Measurements from ENCODE around the gene TOM1L2.
"Not testable (repeated sequence)": the region's sequence is repeated elsewhere in the genome, so short reads cannot be mapped to it uniquely, and the experiment has no call there.

TOM1L2 gene

DNA sequence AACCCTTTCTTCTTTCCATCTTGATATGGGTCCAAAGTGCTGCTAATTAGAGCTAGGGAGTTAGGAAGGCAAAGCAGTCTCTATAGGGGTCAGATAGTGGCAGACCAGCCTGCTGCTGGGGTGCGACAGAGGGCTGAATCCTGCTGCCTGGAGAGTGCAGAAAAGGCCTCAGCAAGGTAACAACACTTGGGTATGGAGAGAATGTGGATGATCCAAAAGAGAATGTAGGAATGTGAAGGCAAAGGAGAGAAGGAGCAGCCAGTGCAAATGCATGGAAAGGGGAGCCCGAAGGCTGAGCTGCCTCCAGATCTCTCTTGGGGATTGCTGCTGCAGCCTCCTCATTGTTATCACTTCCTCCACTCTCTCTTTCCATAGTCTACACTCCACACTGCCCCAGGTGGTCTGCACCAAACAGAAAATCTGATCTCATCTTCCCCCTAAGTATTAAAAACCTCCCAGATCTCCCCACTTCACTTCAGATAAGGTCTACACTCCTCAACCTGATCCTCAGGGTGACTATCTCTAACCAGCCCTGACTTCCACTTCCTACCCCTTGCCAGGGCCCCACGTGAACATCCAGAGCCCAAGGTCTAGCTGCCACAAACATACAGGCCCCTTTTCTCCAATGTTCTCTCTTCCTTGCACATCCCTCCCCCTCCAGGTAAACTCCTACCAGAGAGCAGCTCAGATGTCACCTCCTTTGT, 28.8 kb downstream of the TOM1L2 start:
- no peak for DNase-seq (ENCODE audit: low read depth in 2 of 2)

DNA sequence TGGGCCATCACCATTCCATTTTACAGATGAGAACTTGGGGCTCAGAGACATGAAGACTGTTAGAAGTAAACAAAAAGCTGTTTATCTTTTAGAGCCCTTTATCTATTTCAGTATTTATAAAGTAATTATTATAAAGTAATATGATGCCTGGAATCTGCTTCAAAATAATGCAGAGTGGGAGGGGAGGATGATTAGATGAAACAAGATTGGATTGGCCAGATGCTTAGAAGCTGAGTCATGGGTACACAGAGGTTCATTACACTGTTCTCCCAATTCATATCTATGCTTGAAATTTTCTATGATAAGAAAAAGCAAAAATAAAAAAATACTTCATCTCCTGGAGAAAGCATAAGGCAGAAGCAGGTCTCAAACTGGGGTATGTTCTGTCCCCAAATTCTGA, 29.4 kb downstream of the TOM1L2 start:
- DNase-seq (ENCODE audit: low read depth in 2 of 2) = no peak

GRCh38 chr17:17941015-17941414, 31.2 kb downstream of the TOM1L2 start:
- no peak for DNase-seq (ENCODE audit: low read depth in 2 of 2)

DNA sequence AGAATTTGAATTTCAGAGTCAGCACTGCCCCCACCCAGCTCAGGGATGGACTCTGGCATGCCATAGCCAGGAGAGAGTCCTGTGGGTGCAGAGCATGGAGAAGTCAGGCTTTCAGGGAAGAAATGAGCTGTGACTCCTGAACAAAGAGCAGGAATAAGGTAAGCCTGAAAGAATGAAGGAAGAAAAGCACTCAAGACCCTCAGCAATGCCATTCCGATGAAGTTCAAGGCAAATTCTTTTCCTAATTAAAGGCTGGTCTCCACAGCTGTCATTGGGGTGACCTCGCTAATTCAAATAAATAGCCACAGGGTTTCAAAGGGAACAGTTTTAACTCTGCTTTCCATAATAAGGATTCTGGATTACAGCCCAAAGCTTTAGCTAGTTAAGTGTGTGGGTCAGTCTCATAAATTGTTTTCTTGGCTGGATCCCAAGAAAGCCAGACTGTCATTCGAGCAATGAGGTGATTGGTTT, 31.7 kb downstream of the TOM1L2 start:
- DNase-seq (ENCODE audit: low read depth in 2 of 2) = no peak

- DNase-seq (ENCODE audit: low read depth in 2 of 2) = not testable (repeated sequence)
Measured at GRCh38 chr17:17939941-17940340, 32.3 kb downstream of the TOM1L2 start.

DNA sequence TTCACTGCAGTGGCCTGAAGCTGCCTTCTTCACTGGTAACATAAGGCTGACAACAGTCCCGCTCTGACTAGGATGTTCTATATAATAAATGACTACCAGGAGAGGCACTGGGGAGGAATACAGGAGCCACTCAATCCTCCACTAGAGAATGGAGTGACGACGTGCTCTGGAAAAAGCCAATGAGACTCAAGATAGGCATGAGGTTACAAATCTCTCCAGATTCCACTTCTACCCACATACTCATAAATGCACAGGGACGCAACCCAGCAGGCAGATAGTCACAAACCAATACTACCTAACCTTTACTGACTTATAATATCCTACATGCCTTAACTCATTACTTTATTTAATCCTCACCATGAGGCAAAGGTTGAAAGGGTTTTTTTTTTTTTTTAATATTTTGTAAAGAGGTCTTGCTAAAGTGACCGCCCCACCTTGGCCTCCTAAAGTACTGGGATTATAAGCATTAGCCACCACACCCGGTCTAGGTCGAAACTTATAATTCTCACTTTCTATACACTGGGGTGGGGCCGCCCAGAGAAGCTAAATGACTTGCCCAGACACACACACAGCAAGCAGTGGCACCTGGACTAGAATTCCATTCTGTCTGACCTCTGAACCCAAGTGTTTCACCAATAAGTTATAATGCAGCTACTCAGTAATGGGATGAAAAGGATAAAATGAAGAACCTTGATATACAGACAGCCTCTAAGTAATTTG, 33.7 kb downstream of the TOM1L2 start:
- DNase-seq (ENCODE audit: low read depth in 2 of 2) = no peak

DNA sequence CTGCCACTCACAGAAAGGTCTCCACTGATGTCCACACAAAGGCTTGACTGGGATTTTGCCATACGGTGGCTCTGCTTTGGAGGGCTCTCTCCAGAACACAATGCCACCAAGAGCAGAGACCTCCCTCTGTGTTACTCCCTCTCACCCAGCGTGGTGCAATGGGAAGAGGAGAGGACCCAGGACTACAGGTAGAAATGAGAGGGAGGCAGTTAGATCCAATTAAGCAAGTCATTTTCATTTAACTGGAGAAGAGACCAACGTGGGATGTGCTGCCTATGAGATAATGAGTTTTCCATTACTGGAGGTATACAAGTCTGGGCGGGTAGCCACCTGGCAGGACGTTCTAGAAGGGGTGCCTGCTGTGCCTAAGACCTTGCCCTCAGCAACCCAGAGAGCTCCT, 34.2 kb downstream of the TOM1L2 start:
- DNase-seq (ENCODE audit: low read depth in 2 of 2) = no peak

DNA sequence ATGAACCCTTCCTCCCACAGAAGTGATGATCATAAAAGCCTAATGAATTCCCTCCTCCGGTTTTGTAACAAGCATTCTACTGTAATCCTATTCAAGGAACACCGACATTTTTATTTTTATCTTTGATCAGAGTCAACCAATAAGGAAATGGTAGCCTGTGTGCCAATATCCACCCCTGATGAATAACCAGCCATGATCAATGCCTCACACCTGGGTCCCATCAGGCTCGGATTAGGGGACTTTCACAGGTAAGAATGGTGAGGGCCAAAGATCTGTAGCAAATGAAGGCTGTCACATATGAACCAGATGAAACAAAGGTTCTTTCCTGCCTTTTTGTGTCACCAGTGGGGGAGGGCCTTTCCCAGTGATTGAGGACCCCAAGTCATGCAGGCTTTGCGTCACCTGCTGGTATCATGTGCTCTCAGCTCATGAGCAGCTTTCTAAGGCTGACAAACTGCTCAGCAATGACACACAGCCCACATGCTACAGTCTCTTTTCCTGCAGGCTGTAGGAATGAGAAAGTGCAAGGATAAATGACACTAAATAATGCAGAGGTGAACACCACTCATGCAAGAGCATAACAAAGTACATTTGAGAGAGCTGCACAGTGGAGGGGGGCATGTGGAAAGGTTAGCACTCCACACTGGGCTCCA, 34.9 kb downstream of the TOM1L2 start:
- DNase-seq (ENCODE audit: low read depth in 2 of 2) = no peak

DNA sequence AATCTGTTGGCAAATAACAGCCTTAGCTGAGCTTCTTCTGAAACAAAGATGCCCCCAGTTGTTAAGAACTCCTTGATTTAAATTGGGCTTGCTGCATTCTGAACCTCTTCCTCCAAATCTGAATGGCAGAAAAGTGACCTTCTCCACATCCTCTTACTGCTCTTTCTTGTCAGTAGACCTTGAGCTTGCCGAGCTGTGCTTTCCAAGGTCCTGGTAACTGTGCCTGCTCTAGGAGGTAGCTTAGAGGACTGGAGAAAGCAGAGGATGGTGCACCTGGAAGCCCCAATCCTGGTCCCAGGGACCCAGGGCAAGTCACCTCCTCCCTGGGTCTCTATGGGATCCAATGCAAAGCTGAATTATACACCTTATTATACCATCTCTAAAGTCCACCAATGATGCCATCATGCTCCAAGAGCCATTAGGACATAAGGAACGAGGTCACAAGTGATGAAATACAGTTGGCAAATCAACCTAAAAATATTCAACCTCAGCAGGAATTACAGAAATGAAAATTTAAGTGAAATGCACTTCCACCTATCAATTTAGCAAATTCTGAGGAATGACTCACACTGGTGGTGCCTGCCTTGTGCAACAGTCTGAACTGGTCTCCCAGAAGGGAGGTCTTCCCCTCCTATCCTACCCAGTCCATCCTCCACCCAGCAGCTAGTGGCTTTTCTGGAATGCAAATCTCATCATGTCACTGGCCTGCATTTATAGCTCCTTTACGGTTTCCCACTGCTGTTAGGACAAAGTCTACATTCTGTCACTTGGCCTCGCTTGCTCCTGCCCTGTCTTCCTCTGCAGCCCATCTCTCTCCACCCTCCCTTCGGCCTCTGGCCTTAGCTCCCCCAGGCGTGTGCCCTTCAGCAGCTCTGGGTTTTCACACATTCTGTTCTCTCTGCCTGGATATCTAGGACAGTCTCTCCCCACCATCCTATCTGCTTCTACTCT, 36.6 kb downstream of the TOM1L2 start:
- DNase-seq (ENCODE audit: low read depth in 2 of 2) = no peak

- DNase-seq (ENCODE audit: low read depth in 2 of 2) = no peak
Measured at GRCh38 chr17:17934806-17935205, 37.4 kb downstream of the TOM1L2 start.

GRCh38 chr17:17934214-17934613, 38.0 kb downstream of the TOM1L2 start:
- DNase-seq (ENCODE audit: low read depth in 2 of 2) = no peak

- DNase-seq (ENCODE audit: low read depth in 2 of 2) = no peak
Measured at GRCh38 chr17:17933775-17934174, 38.4 kb downstream of the TOM1L2 start.

DNA sequence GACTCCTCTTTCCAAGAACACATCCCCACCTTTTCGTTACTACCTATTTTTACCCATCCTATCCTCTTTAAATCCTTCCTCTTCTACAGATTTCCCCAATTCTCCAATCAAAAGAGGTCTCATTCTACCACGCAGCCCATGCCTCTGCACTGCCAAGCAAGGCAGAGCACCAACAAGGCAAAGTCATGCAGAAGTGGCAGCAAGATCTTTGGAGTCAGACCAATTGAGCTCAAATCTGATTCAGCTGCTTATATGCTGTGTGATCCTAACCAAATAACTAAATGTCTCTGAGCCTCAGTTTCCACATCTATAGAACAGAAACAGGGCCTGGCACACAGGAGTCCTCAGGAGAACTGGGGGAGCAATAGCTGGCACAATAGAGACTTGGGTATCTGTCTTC, 41.0 kb downstream of the TOM1L2 start:
- no peak for DNase-seq (ENCODE audit: low read depth in 2 of 2)

GRCh38 chr17:17930674-17931073, 41.5 kb downstream of the TOM1L2 start:
- DNase-seq (ENCODE audit: low read depth in 2 of 2) = no peak

DNA sequence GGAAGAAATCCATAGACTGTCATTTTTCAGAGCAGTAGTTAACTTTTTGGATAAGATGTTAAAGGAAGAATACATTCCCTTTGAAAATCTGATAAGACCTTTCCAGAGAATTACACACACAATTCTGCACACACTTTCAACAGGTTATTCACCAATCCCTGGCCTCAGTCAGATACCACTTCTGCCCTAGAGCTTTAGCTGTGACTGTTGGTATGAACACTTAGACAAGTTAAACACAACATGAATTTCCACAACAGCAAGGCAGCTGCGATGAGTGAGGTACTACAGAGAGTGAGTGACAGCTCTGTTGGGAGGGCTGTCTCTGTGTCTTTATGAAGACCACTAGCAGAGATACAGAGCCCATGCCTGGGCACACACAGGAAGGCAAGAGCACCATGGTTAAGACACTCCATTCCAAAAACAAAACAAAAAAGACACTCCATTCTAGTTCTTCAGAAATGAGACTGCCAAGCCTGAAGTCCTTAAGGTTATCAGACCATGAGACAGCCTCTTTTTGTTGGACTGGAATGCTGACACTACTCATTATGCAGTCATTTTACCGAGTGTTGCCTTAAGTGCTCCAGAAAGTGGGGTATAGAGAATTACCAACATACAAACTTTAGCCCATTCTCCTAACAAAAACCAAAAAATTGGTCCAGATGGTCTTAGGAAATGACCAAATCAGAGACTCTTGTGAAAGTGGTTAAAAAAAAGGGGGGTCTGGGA, 42.4 kb downstream of the TOM1L2 start:
- DNase-seq (ENCODE audit: low read depth in 2 of 2) = no peak

GRCh38 chr17:17928398-17929287, 43.6 kb downstream of the TOM1L2 start:
- no peak for DNase-seq (ENCODE audit: low read depth in 2 of 2)

- no peak for DNase-seq (ENCODE audit: low read depth in 2 of 2)
Measured at GRCh38 chr17:17926840-17927449, 45.3 kb downstream of the TOM1L2 start.

- no peak for DNase-seq (ENCODE audit: low read depth in 2 of 2)
Measured at GRCh38 chr17:17926036-17926435, 46.2 kb downstream of the TOM1L2 start.

- DNase-seq (ENCODE audit: low read depth in 2 of 2) = no peak
Measured at GRCh38 chr17:17924857-17925250, 47.3 kb downstream of the TOM1L2 start.

Data from stimulated activated CD8-positive, alpha-beta memory T cell treated with anti-CD3 and anti-CD28 coated beads, Interleukin-15, amount 100 ng/mL, for 48 hours (primary cell).